HEK293T (cell line): ENCODE measurements around the gene APOBEC3A.

Experiments
- ARNT ChIP-seq: fragments of 450-650 bp; IDR thresholded peaks from 2 replicates; pipeline ENCODE4 v1.6.1; 2017; ENCODE audit warnings: mild to moderate bottlenecking
- BHLHE40 ChIP-seq: fragments of 450-650 bp; IDR thresholded peaks from 2 replicates; pipeline ENCODE4 v1.6.1; 2016; ENCODE audit warnings: mild to moderate bottlenecking, moderate library complexity, borderline replicate concordance
- ELF4 ChIP-seq: fragments of 450-650 bp; IDR thresholded peaks from 2 replicates; pipeline ENCODE4 v1.6.1; 2017; ENCODE audit warnings: antibody characterized with exemption
- FOXA1 ChIP-seq: fragments of 450-650 bp; IDR thresholded peaks from 2 replicates; pipeline ENCODE4 v1.6.1; 2016; ENCODE audit warnings: mild to moderate bottlenecking
- FOXK2 ChIP-seq: fragments of 450-650 bp; IDR thresholded peaks from 2 replicates; pipeline ENCODE4 v1.6.1; 2016; ENCODE audit warnings: mild to moderate bottlenecking
- FOXM1 ChIP-seq: fragments of 450-650 bp; IDR thresholded peaks from 2 replicates; pipeline ENCODE4 v1.6.1; 2017; ENCODE audit warnings: mild to moderate bottlenecking, borderline replicate concordance
- HDGF ChIP-seq: fragments of 450-650 bp; IDR thresholded peaks from 2 replicates; pipeline ENCODE4 v1.6.1; 2017; ENCODE audit warnings: antibody characterized with exemption, borderline replicate concordance
- LEF1 ChIP-seq: fragments of 450-650 bp; IDR thresholded peaks from 2 replicates; pipeline ENCODE4 v1.6.1; 2017; ENCODE audit warnings: mild to moderate bottlenecking, borderline replicate concordance
- NFRKB ChIP-seq: fragments of 450-650 bp; IDR thresholded peaks from 2 replicates; pipeline ENCODE4 v1.6.1; 2016; ENCODE audit warnings: mild to moderate bottlenecking, moderate library complexity
- PKNOX1 ChIP-seq: fragments of 450-650 bp; IDR thresholded peaks from 2 replicates; pipeline ENCODE4 v1.6.1; 2016
- SP1 ChIP-seq: fragments of 450-650 bp; IDR thresholded peaks from 2 replicates; pipeline ENCODE4 v1.6.1; 2017
- SUZ12 ChIP-seq: fragments of 450-650 bp; IDR thresholded peaks from 2 replicates; pipeline ENCODE4 v1.6.1; 2016; ENCODE audit warnings: mild to moderate bottlenecking
- ZNF384 ChIP-seq: fragments of 450-650 bp; IDR thresholded peaks from 2 replicates; pipeline ENCODE4 v1.6.1; 2016

- no peak for TF ChIP-seq ZNF384
- no peak for TF ChIP-seq HDGF
- TF ChIP-seq NFRKB = no peak
- no peak for TF ChIP-seq LEF1
- TF ChIP-seq ARNT = no peak
- TF ChIP-seq FOXM1 = no peak
- no peak for TF ChIP-seq FOXA1
- TF ChIP-seq SP1 = no peak
- TF ChIP-seq PKNOX1 = no peak
- TF ChIP-seq BHLHE40 = no peak
- no peak for TF ChIP-seq FOXK2
- no peak for TF ChIP-seq SUZ12
- TF ChIP-seq ELF4 = no peak
These were observed 13.1 kb downstream of the APOBEC3A start for GRCh38 chr22:38970551-38970950.
